Measurements from ENCODE around the gene UBA1.

- no peak for TF ChIP-seq CTCF (IDR thresholded peaks at IDR 0.05; ENCODE audit: low read length)
- TF ChIP-seq EZH2 (IDR thresholded peaks at IDR 0.05; ENCODE audit: borderline replicate concordance, low read length) = no peak
Measured at GRCh38 chrX:47232803-47233332, 39.2 kb downstream of the UBA1 start, which contains the start of gene USP11.

Measured in OCI-LY1 (cell line).